WERI-Rb-1 (cell line): ENCODE results near the gene LRCOL1.

Source experiments
- DNase-seq: peaks from one replicate; pipeline ENCODE4 v3.0.0-alpha.2; 2020
- H3K27ac ChIP-seq: fragments of 250-450 bp; sonication (Bioruptor Pico); 2 replicates; pipeline ENCODE4 v1.5.1; 2020; ENCODE audit warnings: mild to moderate bottlenecking, moderate library complexity
- H3K27me3 ChIP-seq: fragments of 250-450 bp; sonication (Bioruptor Pico); 2 replicates; pipeline ENCODE4 v1.5.1; 2021; ENCODE audit warnings: mild to moderate bottlenecking, low read depth, moderate library complexity; ENCODE audit not compliant: insufficient read depth, severe bottlenecking
- H3K36me3 ChIP-seq: fragments of 250-450 bp; sonication (Bioruptor Pico); 2 replicates; pipeline ENCODE4 v1.5.1; 2020; ENCODE audit warnings: mild to moderate bottlenecking, moderate library complexity
- H3K4me3 ChIP-seq: 2 replicates; pipeline ENCODE4 v1.5.1; 2011; ENCODE audit warnings: low read depth, mild to moderate bottlenecking, control low read depth, low read length
- H3K9me3 ChIP-seq: fragments of 250-450 bp; sonication (Bioruptor Pico); 2 replicates; pipeline ENCODE4 v1.5.1; 2021; ENCODE audit warnings: mild to moderate bottlenecking, moderate library complexity; ENCODE audit not compliant: severe bottlenecking
- TF ChIP-seq, protein P1 (sequence below): IDR thresholded peaks from 2 replicates; pipeline ENCODE4 v1.5.1; 2011; ENCODE audit warnings: low read depth, mild to moderate bottlenecking, control low read depth, inconsistent platforms, low read length

Gene LRCOL1

DNA sequence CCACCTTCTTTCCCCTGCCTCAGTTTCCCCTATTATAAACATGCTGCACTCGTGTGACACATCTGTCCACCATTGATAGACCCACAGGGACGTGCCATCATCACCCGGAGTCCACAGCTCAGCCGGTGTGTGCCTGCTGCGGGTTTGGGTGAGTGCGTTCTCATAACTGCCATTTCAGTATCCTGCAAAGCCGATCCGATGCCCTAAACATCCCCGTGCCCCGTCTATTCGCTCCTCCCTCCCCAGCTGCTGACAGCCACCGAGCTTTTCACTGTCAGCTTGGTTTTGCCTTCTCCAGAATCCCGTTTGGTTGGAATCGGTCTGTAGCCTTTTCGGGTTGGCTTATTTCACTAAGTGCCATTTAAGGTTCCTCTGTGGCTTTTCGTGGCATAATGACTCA, 3.9 kb downstream of the LRCOL1 start:
- Histone ChIP-seq H3K4me3 (no peak overlapping the region), H3K27me3 (no peaks in the 10 kb centered on the region), H3K9me3 (peaks cover 7% of the 10 kb centered on the region), H3K27ac (no peak overlapping the region), H3K36me3 (no peaks in the 10 kb centered on the region)
- DNase-seq: no peak
- TF ChIP-seq, protein P1, sequence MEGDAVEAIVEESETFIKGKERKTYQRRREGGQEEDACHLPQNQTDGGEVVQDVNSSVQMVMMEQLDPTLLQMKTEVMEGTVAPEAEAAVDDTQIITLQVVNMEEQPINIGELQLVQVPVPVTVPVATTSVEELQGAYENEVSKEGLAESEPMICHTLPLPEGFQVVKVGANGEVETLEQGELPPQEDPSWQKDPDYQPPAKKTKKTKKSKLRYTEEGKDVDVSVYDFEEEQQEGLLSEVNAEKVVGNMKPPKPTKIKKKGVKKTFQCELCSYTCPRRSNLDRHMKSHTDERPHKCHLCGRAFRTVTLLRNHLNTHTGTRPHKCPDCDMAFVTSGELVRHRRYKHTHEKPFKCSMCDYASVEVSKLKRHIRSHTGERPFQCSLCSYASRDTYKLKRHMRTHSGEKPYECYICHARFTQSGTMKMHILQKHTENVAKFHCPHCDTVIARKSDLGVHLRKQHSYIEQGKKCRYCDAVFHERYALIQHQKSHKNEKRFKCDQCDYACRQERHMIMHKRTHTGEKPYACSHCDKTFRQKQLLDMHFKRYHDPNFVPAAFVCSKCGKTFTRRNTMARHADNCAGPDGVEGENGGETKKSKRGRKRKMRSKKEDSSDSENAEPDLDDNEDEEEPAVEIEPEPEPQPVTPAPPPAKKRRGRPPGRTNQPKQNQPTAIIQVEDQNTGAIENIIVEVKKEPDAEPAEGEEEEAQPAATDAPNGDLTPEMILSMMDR: no peak

DNA sequence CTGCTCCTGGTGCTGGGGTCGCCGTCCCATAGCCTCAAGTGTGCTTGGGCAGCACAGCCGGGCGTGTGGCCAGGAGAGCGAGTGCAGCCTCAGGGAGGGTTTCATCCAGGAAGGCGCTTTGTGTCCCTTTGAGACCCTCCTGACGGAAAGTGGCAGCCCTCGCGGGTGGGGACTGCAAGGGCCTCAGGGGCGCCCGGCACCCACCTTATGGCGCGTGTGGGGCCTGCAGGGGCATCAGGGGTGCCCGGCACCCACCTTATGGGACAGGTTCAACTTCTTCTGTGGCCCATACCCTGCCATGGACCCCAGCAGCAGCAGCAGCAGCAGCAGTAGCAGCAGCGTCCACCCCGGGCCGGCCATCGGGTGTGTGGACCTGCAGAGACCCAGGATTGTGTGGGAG, 4.5 kb downstream of the LRCOL1 start:
- DNase-seq: no peak
- peaks cover under 1% of the 10 kb centered on the region for H3K9me3 ChIP-seq
- no peaks in the 10 kb centered on the region for H3K27me3 ChIP-seq
- no peak overlapping the region for H3K4me3 ChIP-seq
- H3K27ac ChIP-seq: no peak overlapping the region
- TF ChIP-seq, protein P1: no peak
- H3K36me3 ChIP-seq: no peaks in the 10 kb centered on the region

DNA sequence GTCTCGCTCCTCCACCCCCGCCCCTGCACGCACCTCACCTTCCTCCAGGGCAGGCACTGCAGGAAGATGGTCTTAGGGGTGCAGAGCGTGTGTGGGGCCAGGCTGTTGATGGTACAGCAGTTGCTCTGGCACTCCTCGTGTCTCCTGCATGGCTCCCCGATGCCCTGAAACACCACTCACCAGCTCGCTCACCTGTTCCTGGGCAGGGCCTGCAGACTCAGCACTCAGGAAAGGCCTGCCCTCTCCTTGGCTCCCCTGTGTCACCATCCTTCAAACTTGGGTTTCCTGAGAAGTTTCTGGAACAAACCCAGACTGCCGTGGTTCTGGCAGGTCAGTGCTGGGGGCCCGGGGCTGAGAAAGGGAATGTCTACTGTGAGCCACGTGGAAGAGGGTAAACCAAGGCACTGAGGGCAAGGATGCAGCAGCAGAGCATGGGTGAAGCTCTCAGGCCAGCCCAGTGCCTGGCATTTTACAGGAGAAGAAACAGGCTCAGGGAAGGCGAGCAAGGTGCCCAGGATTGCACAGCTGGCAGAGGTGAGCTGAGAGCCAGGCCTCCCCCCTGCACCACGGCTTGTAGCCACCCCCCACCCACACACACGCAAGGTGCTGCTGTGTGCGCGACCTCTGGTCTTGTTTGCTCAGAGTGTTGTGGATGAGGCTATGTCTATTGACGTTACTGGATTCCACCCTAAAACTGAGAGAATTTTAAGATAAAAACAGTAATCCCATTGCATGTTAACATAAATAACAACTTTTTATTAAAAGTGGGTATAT, 5.5 kb downstream of the LRCOL1 start:
- Histone ChIP-seq H3K27ac (no peak overlapping the region), H3K27me3 (no peaks in the 10 kb centered on the region), H3K36me3 (no peaks in the 10 kb centered on the region), H3K9me3 (no peaks in the 10 kb centered on the region), H3K4me3 (no peak overlapping the region)
- DNase-seq: peak; percentile 4
- TF ChIP-seq, protein P1: no peak

DNA sequence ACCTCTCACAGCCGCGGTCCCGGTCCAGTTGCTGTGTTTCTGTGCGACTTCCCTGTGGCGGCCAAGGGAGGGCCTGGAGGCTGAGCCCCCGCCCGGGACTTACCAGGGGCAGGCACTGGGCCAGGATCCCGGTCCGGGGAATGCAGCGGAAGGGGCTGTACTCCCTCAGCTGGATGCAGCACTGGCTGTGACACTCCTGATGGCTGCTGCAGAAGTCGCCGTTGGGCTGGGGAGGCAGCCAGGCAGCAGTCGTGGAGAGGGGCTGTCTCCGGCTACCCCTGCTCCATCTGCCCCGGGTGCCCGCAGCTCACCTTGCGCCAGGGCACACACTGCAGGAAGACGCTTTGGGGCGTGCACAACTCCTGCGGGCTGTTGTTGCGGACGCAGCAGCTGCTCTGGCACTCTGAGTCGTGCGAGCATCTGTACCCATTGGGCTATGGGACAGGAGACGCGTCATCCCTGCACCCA, 6.2 kb downstream of the LRCOL1 start:
- DNase-seq: no peak
- no peaks in the 10 kb centered on the region for H3K9me3 ChIP-seq
- H3K27ac ChIP-seq: no peak overlapping the region
- H3K36me3 ChIP-seq: no peaks in the 10 kb centered on the region
- no peak overlapping the region for H3K4me3 ChIP-seq
- TF ChIP-seq, protein P1: no peak
- H3K27me3 ChIP-seq: no peaks in the 10 kb centered on the region

DNA sequence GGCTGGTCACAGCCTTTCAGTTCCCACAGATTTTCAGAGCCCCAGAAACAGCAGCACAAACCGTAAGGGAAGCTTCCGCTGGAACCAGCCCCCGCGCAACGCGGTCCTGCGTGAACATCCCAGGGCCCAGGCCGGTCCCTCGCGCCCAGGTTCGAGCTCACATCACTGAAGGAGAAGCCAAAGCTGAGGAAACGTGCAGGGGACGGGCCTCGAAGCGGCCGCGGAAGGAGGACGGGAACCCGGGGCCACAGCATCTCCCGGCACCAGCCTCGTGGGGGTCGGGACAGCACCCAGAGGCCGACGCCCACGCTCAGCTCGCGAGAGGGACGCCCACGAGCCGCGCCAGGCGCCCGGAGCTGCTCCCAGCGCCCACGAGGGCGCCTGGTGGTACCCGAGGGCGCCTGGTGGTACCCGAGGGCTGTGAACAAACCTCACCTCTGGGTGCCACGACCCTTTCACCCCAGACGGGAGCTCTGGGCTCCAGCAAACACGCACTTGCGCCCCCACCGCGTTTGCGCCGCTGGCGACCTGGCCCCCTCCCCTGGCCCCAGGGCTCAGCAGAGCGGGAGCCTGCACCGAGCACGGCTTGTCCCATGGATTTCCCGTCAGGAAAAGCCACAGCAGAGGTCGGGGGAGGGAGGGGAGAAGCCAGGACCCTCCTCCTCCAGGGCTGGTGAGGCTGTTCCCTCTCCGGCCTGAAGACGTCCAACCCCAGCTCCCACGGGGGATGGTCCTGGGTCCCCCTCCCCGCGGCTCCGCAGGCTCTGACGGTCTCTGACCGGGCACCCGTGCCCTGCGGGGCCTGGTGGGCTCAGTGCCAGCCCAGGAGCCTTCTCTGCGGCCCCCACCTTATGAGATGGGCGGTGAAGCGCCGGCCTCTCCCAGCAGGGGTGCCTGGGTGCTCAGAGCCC, 6.9 kb downstream of the LRCOL1 start:
- TF ChIP-seq, protein P1: no peak
- H3K9me3 ChIP-seq: no peaks in the 10 kb centered on the region
- no peaks in the 10 kb centered on the region for H3K27me3 ChIP-seq
- no peaks in the 10 kb centered on the region for H3K36me3 ChIP-seq
- H3K27ac ChIP-seq: no peak overlapping the region
- DNase-seq: peak; percentile 6
- no peak overlapping the region for H3K4me3 ChIP-seq
